Measurements from ENCODE around the gene CYP4A22.

Gene CYP4A22

GRCh38 chr1:47188791-47189785, 51.8 kb downstream of the CYP4A22 start:
- no peak for TF ChIP-seq CTCF (IDR thresholded peaks at IDR 0.05; ENCODE audit: insufficient read depth, low read length, poor library complexity, severe bottlenecking)
- Histone ChIP-seq H3K4me3 (replicated peaks; ENCODE audit: low read depth, low read length) (no peak overlapping the region), H3K36me3 (ENCODE audit: control insufficient read depth, insufficient read depth, low read length) (no peaks in the 10 kb centered on the region), H3K27me3 (replicated peaks; ENCODE audit: control insufficient read depth, insufficient read depth, low read length) (no peaks in the 10 kb centered on the region; the same call in none of the 2 replicates)
- DNase-seq (ENCODE audit: extremely low read depth, insufficient read length): no peak

GRCh38 chr1:47189844-47190508, 52.7 kb downstream of the CYP4A22 start, which contains the start of gene PDZK1IP1:
TSS of gene PDZK1IP1 (minus strand) at chr1:47190036. CDS start at chr1:47189932, 104 bp downstream.
- Histone ChIP-seq H3K36me3 (ENCODE audit: control insufficient read depth, insufficient read depth, low read length) (no peaks in the 10 kb centered on the region), H3K27me3 (replicated peaks; ENCODE audit: control insufficient read depth, insufficient read depth, low read length) (peaks cover 2% of the 10 kb centered on the region), H3K4me3 (replicated peaks; ENCODE audit: low read depth, low read length) (no peak within 1 kb of the TSS)
- no peak for TF ChIP-seq CTCF (IDR thresholded peaks at IDR 0.05; ENCODE audit: insufficient read depth, low read length, poor library complexity, severe bottlenecking)
- no peak for DNase-seq (ENCODE audit: extremely low read depth, insufficient read length)

DNA sequence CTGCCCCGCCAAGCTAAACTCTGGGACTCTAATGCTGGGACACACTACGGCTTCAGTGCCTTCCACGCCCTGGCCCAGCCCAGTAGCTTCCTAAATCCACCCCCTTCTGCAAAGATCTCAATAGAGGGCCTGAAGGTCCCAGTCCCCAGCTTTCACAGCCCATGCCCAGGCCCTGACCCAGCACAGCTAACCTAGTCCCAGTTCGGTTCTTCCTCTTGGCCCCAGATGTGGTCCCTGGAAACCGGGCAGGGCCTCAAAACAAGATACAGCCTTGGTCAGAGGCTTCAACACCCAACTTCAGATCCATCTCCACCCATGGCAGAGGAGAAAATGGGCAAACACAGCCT, 53.2 kb downstream of the CYP4A22 start:
- Histone ChIP-seq H3K27me3 (replicated peaks; ENCODE audit: control insufficient read depth, insufficient read depth, low read length) (peaks cover 2% of the 10 kb centered on the region), H3K36me3 (ENCODE audit: control insufficient read depth, insufficient read depth, low read length) (no peaks in the 10 kb centered on the region), H3K4me3 (replicated peaks; ENCODE audit: low read depth, low read length) (no peak overlapping the region)
- TF ChIP-seq CTCF (IDR thresholded peaks at IDR 0.05; ENCODE audit: insufficient read depth, low read length, poor library complexity, severe bottlenecking): no peak
- DNase-seq (ENCODE audit: extremely low read depth, insufficient read length): no peak

DNA sequence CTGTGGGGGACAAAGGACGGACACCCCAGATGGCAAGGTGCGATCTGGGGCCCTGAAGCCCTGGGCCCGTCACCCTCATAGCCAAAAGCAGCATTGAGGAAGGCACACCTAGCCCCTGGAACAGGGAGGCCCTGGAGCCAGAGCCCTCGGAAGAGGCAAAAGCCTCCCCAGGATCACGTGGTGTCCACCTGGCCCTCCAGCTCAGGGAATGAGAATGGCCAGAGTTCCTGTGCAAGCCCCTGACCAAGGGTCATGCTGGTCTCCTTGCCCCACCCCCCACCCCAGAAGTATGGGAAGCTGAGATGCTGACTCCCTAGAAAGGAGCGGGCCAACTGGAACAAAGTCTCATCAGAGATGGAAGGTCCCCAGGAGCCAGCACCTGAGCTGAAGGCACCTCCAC, 53.6 kb downstream of the CYP4A22 start:
- TF ChIP-seq CTCF (IDR thresholded peaks at IDR 0.05; ENCODE audit: insufficient read depth, low read length, poor library complexity, severe bottlenecking): no peak
- Histone ChIP-seq H3K4me3 (replicated peaks; ENCODE audit: low read depth, low read length) (no peak overlapping the region), H3K36me3 (ENCODE audit: control insufficient read depth, insufficient read depth, low read length) (no peaks in the 10 kb centered on the region), H3K27me3 (replicated peaks; ENCODE audit: control insufficient read depth, insufficient read depth, low read length) (peaks cover 2% of the 10 kb centered on the region)
- DNase-seq (ENCODE audit: extremely low read depth, insufficient read length): no peak

DNA sequence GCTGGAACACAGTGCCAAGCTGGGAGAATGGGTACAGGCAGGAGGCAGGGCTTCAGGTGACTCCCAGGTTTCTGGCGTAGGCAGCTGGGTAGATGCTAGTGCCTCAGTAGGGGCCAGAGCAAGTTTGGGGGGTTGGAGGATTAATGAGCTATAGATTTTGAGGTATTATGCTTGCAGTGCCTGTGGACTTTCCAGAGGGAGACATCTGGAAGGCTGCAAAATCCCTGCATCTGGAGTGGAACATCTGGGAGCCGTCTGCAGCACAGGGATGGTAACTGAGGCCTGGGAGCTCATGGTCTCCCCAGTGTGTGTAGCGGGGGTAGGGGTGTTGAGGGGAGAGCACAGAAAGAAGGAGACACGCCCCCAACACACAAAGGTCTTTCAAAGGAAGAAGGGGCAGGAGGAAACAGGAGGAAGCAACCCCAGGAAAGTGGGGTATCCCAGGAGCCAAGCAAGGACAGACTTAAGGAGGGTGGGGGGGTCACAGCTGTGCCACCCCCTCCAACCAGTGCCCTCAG, 54.8 kb downstream of the CYP4A22 start:
- DNase-seq (ENCODE audit: extremely low read depth, insufficient read length): no peak
- TF ChIP-seq CTCF (IDR thresholded peaks at IDR 0.05; ENCODE audit: insufficient read depth, low read length, poor library complexity, severe bottlenecking): no peak
- no peak overlapping the region for H3K4me3 ChIP-seq (replicated peaks; ENCODE audit: low read depth, low read length)

More for the DNA sequence above, 54.8 kb downstream of the CYP4A22 start:
- Histone ChIP-seq H3K36me3 (ENCODE audit: control insufficient read depth, insufficient read depth, low read length) (no peaks in the 10 kb centered on the region), H3K27me3 (replicated peaks; ENCODE audit: control insufficient read depth, insufficient read depth, low read length) (peaks cover 2% of the 10 kb centered on the region; the same call in 1 of the 2 replicates)

All from GM06990 (cell line).